Sigmoid colon (tissue), 4 donors: ENCODE data around the gene ZYG11A.
"Not testable (repeated sequence)": the region's sequence is repeated elsewhere in the genome, so short reads cannot be mapped to it uniquely, and the experiment has no call there.

Experiments
- EP300 ChIP-seq, 4 donors: sonication (generic); formaldehyde crosslinking; IDR thresholded peaks; one replicate each; pipeline ENCODE4 v1.6.1; 2017; ENCODE audit warnings: antibody characterized with exemption in 4 of 4
- POLR2A ChIP-seq, 2 donors: fragments of 450-650 bp; IDR thresholded peaks; one replicate each; pipeline ENCODE4 v1.6.1; 2016; ENCODE audit warnings: antibody characterized with exemption in 2 of 2, mild to moderate bottlenecking in 2 of 2, moderate library complexity in 2 of 2
- POLR2AphosphoS5 ChIP-seq, 4 donors: sonication (generic); formaldehyde crosslinking; IDR thresholded peaks; one replicate each; pipeline ENCODE4 v1.6.1; 2017; ENCODE audit warnings: antibody characterized with exemption in 4 of 4
- TF ChIP-seq, protein P1 (sequence below), 4 experiments: fragments of 450-650 bp in 3 of 4; fragments of 200-600 bp in 1 of 4; IDR thresholded peaks; one replicate each; pipeline ENCODE4 v1.5.1; 2016 to 2019; ENCODE audit warnings: antibody characterized with exemption in 4 of 4, mild to moderate bottlenecking in 3 of 4, moderate library complexity in 2 of 4

DNA sequence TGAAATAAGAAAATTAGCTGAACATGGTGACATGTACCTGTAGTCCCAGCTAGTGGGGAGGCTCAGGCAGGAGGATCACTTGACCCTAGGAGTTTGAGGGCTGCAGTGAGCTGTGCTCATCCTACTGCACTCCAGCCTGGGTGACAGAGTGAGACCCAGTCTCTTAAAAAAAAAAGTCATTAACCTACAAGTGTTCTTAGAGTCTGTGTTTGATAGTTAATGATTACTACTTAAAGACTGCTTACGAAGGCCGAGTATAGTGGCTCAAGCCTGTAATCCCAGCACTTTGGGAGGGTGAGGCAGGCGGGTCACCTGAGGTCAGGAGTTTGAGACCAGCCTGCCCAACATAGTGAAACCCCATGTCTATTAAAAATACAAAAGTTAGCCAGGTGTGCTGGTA lies 38.5 kb upstream of the ZYG11A start:
- TF ChIP-seq, protein P1, sequence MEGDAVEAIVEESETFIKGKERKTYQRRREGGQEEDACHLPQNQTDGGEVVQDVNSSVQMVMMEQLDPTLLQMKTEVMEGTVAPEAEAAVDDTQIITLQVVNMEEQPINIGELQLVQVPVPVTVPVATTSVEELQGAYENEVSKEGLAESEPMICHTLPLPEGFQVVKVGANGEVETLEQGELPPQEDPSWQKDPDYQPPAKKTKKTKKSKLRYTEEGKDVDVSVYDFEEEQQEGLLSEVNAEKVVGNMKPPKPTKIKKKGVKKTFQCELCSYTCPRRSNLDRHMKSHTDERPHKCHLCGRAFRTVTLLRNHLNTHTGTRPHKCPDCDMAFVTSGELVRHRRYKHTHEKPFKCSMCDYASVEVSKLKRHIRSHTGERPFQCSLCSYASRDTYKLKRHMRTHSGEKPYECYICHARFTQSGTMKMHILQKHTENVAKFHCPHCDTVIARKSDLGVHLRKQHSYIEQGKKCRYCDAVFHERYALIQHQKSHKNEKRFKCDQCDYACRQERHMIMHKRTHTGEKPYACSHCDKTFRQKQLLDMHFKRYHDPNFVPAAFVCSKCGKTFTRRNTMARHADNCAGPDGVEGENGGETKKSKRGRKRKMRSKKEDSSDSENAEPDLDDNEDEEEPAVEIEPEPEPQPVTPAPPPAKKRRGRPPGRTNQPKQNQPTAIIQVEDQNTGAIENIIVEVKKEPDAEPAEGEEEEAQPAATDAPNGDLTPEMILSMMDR (IDR thresholded peaks at IDR 0.05) = not testable (repeated sequence)
- not testable (repeated sequence) for TF ChIP-seq POLR2A, EP300, POLR2AphosphoS5 (IDR thresholded peaks at IDR 0.05)
